ENCODE measurements around the gene SNX5.

The SNX5 gene

DNA sequence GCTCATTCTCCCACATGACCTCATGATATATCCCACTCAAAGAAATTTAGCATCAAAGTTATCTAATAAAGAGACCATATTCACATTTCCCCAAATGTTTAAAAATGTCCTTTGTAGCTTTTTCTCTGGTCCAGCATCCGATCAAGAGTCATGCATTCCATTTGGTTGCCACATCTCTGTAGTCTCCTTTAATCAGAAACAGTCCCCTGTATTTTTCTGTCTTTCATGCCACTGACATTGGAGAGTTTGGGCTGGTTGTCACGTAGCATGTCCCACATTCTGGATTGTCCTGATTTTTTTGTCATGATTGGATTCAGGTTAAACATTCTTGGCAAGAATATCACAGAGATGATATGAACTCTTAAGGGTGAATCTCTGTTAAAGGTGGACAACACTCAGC, 55.7 kb downstream of the SNX5 start:
- H3K4me3 ChIP-seq (ENCODE audit: low read depth in 1 of 2, low read length in 2 of 2): no peak overlapping the region
- no peak overlapping the region for H3K4me2 ChIP-seq (ENCODE audit: insufficient read depth, low read length)
- H3K27ac ChIP-seq (ENCODE audit: low read length): no peak overlapping the region
- TF ChIP-seq EZH2 (IDR thresholded peaks at IDR 0.05; ENCODE audit: borderline replicate concordance, low read depth, low read length, severe bottlenecking): no peak
- TF ChIP-seq, protein P1, sequence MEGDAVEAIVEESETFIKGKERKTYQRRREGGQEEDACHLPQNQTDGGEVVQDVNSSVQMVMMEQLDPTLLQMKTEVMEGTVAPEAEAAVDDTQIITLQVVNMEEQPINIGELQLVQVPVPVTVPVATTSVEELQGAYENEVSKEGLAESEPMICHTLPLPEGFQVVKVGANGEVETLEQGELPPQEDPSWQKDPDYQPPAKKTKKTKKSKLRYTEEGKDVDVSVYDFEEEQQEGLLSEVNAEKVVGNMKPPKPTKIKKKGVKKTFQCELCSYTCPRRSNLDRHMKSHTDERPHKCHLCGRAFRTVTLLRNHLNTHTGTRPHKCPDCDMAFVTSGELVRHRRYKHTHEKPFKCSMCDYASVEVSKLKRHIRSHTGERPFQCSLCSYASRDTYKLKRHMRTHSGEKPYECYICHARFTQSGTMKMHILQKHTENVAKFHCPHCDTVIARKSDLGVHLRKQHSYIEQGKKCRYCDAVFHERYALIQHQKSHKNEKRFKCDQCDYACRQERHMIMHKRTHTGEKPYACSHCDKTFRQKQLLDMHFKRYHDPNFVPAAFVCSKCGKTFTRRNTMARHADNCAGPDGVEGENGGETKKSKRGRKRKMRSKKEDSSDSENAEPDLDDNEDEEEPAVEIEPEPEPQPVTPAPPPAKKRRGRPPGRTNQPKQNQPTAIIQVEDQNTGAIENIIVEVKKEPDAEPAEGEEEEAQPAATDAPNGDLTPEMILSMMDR (IDR thresholded peaks at IDR 0.05; ENCODE audit: borderline replicate concordance, extremely low read depth, low read length, poor library complexity, severe bottlenecking): no peak
- no peak overlapping the region for H3K9ac ChIP-seq (ENCODE audit: low read depth, low read length)
- H3K36me3 ChIP-seq (ENCODE audit: insufficient read depth, low read length): no peaks in the 10 kb centered on the region
- no peaks in the 10 kb centered on the region; the same call in 1 of the 2 replicates for H3K4me1 ChIP-seq (ENCODE audit: insufficient read depth, low read length)
- ATAC-seq (ENCODE audit: insufficient read depth, low read depth) (no peak), DNase-seq (no peak)
- H3K9me3 ChIP-seq (ENCODE audit: insufficient read depth, low read length, severe bottlenecking): no peaks in the 10 kb centered on the region
- H2AFZ ChIP-seq (ENCODE audit: low read depth, low read length): no peak overlapping the region
- H3K79me2 ChIP-seq (ENCODE audit: insufficient read depth, low read length): no peaks in the 10 kb centered on the region
- H4K20me1 ChIP-seq (ENCODE audit: insufficient read depth, low read length): 0 out of 2 replicates have a peak, but pooled peaks cover 4% of the 10 kb centered on the region
- H3K27me3 ChIP-seq (ENCODE audit: insufficient read depth, low read length, poor library complexity): peaks cover 17% of the 10 kb centered on the region

DNA sequence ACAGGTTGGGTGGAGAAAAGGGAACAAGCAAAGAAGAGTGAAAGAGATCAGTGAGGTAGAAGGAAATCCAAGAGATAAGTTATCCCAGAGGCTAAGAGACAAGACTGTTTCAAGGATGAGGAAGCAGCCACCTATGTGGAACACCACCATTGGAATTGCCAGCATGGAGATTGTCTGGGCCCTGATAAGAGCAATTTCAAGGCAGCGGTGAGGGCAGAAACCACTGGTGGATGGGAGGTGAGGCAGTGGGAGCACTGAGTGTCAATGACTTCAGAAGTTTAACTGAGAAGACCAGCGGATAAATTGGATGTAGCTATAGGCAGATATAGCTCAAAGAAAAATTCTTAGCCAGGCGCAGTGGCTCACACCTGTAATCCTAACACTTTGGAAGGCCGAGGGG, 56.7 kb downstream of the SNX5 start:
- Histone ChIP-seq H3K4me3 (ENCODE audit: low read depth in 1 of 2, low read length in 2 of 2) (no peak overlapping the region), H3K27ac (ENCODE audit: low read length) (no peak overlapping the region), H3K9me3 (ENCODE audit: insufficient read depth, low read length, severe bottlenecking) (no peaks in the 10 kb centered on the region), H4K20me1 (ENCODE audit: insufficient read depth, low read length) (0 out of 2 replicates have a peak, but pooled peaks cover 4% of the 10 kb centered on the region), H3K4me2 (ENCODE audit: insufficient read depth, low read length) (no peak overlapping the region), H3K4me1 (ENCODE audit: insufficient read depth, low read length) (no peaks in the 10 kb centered on the region; the same call in 1 of the 2 replicates), H3K9ac (ENCODE audit: low read depth, low read length) (no peak overlapping the region), H3K79me2 (ENCODE audit: insufficient read depth, low read length) (no peaks in the 10 kb centered on the region), H2AFZ (ENCODE audit: low read depth, low read length) (no peak overlapping the region), H3K36me3 (ENCODE audit: insufficient read depth, low read length) (no peaks in the 10 kb centered on the region), H3K27me3 (ENCODE audit: insufficient read depth, low read length, poor library complexity) (peaks cover 17% of the 10 kb centered on the region)
- no peak for TF ChIP-seq EZH2 (IDR thresholded peaks at IDR 0.05; ENCODE audit: borderline replicate concordance, low read depth, low read length, severe bottlenecking)
- TF ChIP-seq, protein P1 (IDR thresholded peaks at IDR 0.05; ENCODE audit: borderline replicate concordance, extremely low read depth, low read length, poor library complexity, severe bottlenecking): no peak
- DNase-seq: no peak
- no peak for ATAC-seq (ENCODE audit: insufficient read depth, low read depth)

DNA sequence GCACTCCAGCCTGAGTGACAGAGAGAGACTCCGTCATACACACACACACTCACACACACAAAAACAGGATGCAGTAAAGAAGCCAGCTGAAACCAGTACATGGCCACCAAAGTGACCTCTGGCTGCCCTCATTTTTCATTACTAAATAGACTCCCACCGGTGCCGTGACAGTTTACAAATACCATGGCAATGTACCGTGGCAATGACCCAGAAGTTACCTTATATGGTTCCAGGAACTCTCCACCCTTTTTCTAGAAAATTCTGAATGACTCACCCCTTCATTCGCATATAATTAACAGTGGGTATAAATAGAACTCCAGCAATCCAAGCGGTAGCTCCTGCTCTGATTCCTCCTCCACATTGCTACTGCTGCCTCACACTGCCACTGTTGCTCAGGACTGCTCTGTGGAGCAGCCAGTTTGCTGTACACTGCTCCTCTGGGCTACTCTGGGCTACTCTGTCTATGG, 57.7 kb downstream of the SNX5 start:
- Histone ChIP-seq H3K4me2 (ENCODE audit: insufficient read depth, low read length) (no peak overlapping the region), H3K9ac (ENCODE audit: low read depth, low read length) (no peak overlapping the region), H3K27ac (ENCODE audit: low read length) (no peak overlapping the region), H2AFZ (ENCODE audit: low read depth, low read length) (no peak overlapping the region), H3K9me3 (ENCODE audit: insufficient read depth, low read length, severe bottlenecking) (no peaks in the 10 kb centered on the region), H4K20me1 (ENCODE audit: insufficient read depth, low read length) (0 out of 2 replicates have a peak, but pooled peaks cover 4% of the 10 kb centered on the region), H3K4me1 (ENCODE audit: insufficient read depth, low read length) (no peaks in the 10 kb centered on the region), H3K36me3 (ENCODE audit: insufficient read depth, low read length) (no peaks in the 10 kb centered on the region), H3K27me3 (ENCODE audit: insufficient read depth, low read length, poor library complexity) (peaks cover 17% of the 10 kb centered on the region), H3K79me2 (ENCODE audit: insufficient read depth, low read length) (no peaks in the 10 kb centered on the region), H3K4me3 (ENCODE audit: low read depth in 1 of 2, low read length in 2 of 2) (no peak overlapping the region)
- no peak for DNase-seq
- TF ChIP-seq, protein P1 (IDR thresholded peaks at IDR 0.05; ENCODE audit: borderline replicate concordance, extremely low read depth, low read length, poor library complexity, severe bottlenecking): no peak
- TF ChIP-seq EZH2 (IDR thresholded peaks at IDR 0.05; ENCODE audit: borderline replicate concordance, low read depth, low read length, severe bottlenecking): no peak
- ATAC-seq (ENCODE audit: insufficient read depth, low read depth): no peak

All from DND-41 (cell line).